Activated CD4-positive, alpha-beta T cell treated with anti-CD3 and anti-CD28 coated beads for 24 hours (primary cell): ENCODE measurements around the gene IGFN1.
A peak's percentile ranks its signal among the peaks of the same experiment; 100 is the strongest.
"Not testable (repeated sequence)": the region's sequence is repeated elsewhere in the genome, so short reads cannot be mapped to it uniquely, and the experiment has no call there.

ENCODE experiments used
- DNase-seq, 2 donors: peaks; one replicate each; pipeline ENCODE4 v3.0.0-alpha.2; 2020; ENCODE audit warnings: low read depth in 2 of 2

The IGFN1 gene

GRCh38 chr1:201190624-201191051 is at the start of gene IGFN1:
Gene IGFN1 (plus strand): TSS chr1:201190824. CDS start chr1:201193294, 2,470 bp downstream.
- no peak for DNase-seq

- no peak for DNase-seq
These were observed 49.7 kb upstream of the IGFN1 start for GRCh38 chr1:201140941-201141260.

- no peak for DNase-seq
These were observed 49.2 kb upstream of the IGFN1 start for GRCh38 chr1:201141418-201141817.

DNA sequence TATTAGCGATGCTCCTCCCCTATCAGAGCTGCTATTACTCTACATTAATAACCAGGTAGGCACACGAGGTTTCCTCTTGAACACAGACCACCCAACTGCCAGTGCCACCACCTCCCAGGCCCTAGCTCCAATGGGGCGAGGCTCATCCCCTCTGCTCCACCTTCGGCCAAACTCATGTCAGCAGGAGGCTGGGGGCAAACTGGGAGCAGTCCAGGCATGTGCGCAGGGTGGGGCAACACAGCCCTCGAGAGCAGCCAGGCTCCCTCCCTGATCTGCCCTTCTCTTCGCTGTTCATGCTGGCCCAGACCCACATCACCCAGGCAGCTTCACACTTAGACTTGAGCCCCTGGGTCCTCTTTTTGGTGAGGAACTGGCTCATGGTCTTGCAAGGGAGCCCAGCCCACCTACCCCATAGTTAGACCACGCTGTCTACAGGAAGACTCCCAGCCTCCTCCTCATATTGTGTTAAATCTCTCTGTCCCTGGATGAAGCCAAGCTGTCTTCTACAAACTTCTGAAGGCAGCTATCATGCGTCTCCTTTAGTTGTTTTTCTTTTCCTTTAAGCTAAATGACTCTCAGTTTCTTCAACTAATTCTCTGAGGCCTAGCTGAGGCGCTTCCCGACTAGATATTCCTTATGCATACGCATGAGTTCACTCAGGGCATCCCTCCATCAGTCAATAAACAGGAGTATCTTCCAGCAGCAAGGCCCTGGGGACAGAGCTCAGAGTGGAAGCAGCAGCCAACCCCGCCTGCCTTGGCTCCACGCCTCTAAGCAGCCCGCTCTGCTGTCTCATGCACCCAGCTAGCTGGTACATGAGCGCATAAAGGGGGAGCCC is 48.4 kb upstream of the IGFN1 start:
- no peak for DNase-seq

DNA sequence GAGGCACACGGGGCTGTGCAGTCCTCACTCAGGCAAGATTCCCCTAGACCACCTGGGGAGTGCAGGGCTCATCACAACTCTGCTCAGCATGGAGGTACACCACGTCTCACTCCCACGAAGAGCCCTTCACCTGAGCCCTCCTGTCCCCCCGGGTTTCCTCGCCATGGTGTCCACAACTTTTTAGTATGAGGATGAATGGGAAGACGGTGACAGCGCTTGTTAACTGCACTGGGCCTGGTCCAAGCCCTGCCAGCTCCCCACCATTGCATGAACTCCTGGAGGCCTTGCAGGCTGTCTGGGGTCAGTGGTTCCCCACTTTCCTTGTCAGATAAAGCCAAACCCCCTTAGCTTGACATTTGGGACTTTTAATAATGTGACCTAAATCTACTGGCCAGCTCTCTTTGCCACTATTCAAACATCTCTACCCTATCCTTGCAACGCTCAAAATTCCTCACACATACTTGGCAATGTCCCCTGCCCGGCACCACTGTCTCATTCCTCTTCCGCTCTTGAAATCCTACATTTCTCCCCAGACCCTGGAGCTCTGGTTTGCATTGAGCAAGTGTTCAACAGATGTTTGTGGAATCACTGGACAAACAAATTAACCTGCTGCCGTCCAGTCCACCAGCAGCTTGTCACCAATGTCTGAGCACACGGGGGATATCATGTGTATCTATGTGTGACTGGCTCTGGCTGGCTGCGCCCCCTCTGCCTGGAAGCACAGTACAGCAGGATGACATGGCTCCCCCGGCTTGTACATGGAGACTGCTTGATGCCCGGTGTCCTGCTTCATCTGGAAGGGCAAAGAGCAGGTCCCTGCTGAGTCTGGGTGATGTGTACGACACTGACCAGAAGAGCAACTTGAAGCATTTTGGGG is 47.5 kb upstream of the IGFN1 start:
- no peak for DNase-seq

- no peak for DNase-seq
These were observed 46.6 kb upstream of the IGFN1 start for GRCh38 chr1:201143726-201144635.

- DNase-seq: no peak
These were observed 45.9 kb upstream of the IGFN1 start for GRCh38 chr1:201144701-201145100.

- DNase-seq: no peak
These were observed 45.5 kb upstream of the IGFN1 start for GRCh38 chr1:201145132-201145531.

DNA sequence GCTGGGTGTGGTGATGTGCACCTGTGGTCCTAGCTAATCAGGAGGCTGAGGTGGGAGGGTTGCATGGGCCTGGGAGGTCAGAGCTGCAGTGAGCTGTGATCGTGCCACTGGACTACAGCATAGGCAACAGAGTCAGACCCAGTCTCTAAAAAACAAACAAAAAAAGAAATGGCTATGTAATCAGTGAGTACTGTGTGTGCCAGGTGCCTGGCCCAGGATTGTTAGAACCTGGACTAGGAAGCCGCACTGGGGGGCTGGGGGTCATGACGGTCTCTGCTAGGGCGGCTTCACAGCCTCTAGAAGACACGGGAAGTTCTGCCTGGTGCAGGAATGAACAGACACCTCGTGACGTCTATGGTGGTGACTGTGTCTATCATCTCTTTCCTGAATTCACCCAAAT is 44.8 kb upstream of the IGFN1 start:
- DNase-seq: no peak

DNA sequence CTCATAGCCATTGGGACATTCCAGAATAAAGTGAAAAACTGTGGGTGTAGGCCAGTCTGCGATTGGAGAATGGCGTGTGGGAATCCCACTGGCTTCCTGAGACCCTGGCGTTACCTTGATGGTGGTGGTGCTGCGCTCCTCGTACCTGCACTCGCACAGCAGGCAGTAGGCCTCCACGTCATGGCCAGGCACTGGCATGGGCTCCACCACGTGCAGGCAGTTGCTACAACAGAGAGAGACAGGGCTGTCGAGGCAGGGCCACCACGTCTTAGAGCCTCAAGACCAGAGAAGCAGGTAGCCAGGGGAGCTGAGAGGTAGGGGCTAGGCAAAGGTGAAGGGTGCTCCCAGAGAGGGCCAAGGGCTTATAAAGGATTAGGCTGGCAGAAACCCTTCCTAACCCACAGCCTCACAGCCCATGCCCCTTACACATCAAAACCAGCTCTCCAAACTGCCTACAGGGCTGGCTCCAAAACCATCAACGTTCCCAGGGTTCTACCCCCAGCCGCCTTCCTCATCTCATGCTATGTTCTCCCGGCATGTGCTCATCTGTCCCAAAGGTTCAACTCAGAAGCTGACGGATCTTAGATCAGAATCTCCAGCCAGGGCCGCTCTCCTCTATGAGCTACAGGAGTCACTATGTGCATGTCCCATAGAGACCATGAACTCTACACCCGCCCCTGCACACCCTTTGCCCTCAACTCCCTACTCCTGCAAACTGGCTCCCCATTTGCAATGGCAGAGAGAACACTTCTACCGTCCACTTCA is 43.8 kb upstream of the IGFN1 start:
- DNase-seq: no peak

- DNase-seq: no peak
These were observed 43.1 kb upstream of the IGFN1 start for GRCh38 chr1:201147396-201148015.

DNA sequence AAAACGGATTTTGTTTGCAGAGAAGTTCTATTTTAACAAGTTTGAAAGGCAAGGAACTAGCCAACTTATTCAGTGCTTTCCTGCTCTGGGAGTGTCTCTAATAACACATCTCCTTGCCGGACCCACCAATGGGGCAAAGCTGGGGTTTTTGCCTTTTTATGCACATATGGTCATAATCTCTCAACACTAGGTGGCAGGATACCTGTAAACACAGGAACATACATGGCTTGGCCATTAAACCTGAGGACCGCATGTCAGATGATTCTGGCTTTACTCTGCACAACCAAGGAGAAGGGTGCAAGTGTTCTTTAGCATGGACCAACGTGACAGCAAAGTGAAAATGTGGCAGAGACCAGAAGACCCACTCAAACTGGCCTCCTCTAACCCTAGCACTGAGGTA is 41.2 kb upstream of the IGFN1 start:
- no peak for DNase-seq

DNA sequence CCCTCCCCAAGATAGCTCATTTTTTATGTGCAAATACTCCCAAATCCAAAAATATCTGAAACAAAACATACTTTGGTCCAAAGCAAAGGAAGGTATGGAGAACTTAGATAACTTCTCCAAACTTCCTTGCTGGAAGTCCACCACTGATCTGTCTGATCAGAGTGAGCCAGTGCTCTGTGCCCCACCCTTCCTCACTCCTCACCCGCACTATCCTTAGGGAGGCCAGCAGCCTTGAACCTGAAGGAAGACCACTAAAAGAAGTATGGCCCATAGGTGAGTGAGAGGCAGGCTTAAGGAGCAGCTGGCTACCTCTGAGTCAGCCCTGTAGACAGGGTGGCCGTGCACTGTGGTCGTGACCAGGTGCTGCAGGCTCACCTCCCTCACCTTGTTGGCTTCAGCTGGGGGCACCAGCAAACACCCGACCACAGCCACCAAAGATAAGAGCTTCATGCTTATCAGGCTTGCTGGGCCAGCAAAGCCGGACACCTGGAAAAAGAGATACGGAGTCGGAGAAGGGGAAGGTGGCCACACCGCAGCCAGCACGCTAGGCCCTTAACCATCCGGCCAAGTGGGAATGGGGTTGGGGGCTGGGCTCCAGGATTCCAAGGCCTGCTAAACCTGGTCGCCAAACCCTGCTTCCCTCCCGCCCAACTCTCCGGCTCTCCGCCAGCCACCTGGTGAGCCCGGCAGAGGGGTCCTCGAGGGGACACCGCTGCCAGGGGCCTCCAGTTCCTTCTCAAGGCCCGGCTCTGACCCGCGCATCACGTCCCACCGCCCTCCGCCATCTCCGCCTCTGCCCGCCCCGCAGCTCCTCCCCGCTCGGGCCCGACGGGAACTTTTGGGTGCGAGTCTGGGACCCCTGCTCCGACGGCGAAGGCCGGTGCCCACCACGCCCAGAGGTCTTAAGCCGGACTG is 36.9 kb upstream of the IGFN1 start:
- DNase-seq: no peak

GRCh38 chr1:201154389-201155165 is 36.0 kb upstream of the IGFN1 start, which contains the start of gene TMEM9:
Gene TMEM9 (minus strand): TSS chr1:201154474. CDS start chr1:201153923, 551 bp downstream.
- DNase-seq: peak; percentile 98 to 99

DNA sequence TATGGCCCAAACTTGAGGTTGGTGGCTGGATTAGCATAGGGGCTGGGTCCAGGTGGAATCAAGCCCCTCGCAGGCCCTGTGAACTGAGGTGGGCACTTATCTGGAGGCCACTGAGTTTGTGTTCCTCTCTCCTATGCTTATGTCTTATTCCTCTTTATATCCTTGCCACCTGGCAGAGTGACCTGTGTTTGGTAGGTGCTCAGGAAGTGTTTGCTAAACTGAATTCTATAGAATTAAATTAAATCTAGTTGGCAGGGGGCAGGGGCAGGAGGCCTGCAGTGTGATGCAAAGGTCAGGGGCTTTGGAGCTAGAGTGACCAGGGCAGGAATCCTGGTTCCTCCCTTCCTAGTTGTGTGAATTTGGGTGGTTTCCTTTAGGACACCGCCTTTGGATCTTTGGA is 35.3 kb upstream of the IGFN1 start:
- no peak for DNase-seq

- DNase-seq: no peak
These were observed 34.3 kb upstream of the IGFN1 start for GRCh38 chr1:201156346-201156745.

- DNase-seq: no peak
These were observed 33.8 kb upstream of the IGFN1 start for GRCh38 chr1:201156819-201157218.

DNA sequence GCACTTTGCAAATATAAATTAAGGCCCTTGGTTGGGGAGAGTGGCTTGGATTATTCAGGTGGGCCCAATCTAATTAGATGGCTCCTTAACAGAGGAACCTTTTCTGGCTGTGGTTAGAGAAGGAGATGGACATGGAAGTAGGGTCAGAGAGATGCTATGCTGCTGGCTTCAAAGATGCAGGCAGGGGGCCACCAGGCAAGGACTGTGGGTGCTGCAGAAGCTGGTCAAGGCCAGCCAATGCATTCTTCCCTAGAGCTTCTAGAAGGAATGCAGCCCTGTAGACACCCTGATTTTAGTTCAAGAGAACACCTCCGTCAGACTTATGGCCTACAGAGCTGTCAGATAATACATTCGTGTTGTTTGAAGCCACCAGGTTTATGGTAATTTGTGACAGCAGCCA is 32.7 kb upstream of the IGFN1 start:
- DNase-seq: no peak

GRCh38 chr1:201163036-201163435 is 27.6 kb upstream of the IGFN1 start:
- DNase-seq: not testable (repeated sequence)
